Skin epidermis (tissue), 12 donors: Measurements from ENCODE around the gene TCEA3.

ENCODE experiments used
- H3K27ac ChIP-seq, 21 experiments: fragments of 200-600 bp; sonication (generic) in 11 of 21; one replicate each; pipeline ENCODE4 v1.5.0; 2020; ENCODE audit warnings: mild to moderate bottlenecking in 3 of 21, inconsistent platforms in 2 of 21, moderate library complexity in 2 of 21
- H3K4me3 ChIP-seq, 7 experiments: fragments of 200-600 bp; sonication (generic) in 2 of 7; one replicate each; pipeline ENCODE4 v1.5.0; 2020; ENCODE audit warnings: inconsistent platforms in 2 of 7, mild to moderate bottlenecking in 2 of 7, moderate library complexity in 1 of 7

The TCEA3 gene

DNA sequence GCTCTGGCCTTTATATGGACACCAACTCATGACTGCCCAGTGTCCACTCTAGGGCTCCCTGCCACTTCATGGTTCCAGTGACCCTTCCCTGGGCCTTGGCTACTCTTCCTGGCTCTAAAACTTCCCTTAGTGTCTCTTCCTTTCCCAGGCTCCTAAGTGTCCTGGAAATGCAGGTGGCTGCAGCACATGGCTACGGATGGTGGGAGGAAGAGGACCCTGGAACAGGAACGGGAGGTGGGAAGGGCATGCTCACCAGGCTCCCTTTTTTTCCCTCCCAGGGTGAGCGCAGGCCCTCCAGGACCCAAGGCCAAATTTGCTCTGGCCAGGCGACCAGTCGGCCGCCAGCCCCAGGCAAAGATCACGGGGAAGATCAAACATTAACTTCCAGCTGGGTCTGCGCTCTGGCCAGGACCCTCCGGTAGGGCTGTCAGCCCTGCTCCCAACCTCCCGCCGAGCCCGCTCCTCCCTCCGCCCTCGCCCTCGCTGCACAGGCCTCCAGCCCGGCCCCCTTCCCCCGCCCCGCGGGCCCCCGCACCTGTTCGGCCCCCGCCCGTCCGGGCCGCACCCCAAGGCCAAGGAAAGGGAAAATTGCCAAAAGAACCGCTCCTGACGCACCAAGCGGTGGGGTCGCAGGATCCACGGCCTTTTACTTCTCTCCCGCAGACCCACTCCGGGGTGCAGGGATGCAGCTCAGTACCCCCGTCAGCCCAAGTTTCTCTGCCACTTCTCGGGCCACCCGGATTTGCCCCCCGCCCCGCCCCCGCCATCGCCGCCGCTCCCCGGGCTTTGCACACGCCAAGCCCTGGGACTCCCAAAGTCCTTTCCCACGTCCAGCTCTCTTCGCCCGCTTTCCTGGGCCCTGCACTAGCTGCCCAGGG lies 894 bp downstream of the TCEA3 start:
- peak overlapping the region; percentile 43 to 55 (median 49) for H3K4me3 ChIP-seq
- H3K27ac ChIP-seq, result peak overlapping the region in 19 of 21 experiments; percentile 55 to 89 (median 75)

DNA sequence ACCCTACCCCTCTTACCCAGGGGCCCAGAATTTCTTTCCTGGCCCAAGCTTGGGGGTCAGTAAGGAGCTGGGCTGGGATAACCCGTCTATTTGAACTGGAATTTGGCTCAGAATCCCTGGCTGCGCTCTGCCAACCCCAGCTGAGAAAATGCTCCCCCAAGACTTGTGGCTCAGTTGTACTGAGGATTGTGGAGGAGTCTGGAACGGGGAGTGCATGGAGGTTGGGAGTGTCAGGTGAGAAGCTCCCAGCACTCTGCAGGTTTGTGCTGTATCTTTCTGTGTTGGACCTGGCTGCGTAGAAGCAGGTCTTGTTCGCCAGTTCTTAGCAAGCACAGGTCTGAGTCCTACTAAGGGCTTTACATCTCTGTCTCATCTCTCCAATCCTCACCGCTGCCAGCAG lies 1.6 kb downstream of the TCEA3 start:
- H3K4me3 ChIP-seq, result peak overlapping the region in 1 of 7 experiments; percentile 53
- H3K27ac ChIP-seq, result peak overlapping the region in 19 of 21 experiments; percentile 27 to 89 (median 75)

DNA sequence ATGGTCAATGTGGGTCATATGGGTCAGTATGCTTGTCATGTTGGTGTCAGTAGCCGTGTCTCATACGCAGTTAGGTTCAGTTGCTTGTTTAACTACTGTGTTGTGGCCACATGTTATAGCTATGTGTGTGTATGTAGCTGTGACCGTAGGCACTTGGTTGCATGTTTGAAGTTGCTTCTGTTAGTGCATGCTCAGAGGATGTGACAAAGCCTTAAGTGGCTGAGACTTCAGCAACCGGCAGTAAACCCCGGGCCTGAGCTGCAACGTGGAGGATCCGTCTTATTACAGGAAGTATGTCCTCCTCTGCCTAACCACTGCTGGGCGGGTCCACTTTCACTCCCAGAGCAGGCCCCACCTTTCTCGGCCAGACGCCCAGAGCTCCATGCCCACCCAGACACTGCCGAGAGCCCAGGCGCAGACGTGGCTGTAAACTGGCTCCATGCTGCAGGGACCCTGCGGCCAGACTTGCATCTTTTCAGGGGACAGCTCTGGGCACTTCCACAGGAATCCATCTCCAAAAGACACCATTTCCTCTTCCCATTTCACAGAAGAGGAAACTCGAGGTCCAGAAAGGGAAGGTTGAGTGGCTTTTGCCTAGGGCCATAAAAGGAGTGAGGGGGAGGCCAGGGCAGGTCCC lies 2.2 kb downstream of the TCEA3 start:
- H3K27ac ChIP-seq, result peak overlapping the region in 20 of 21 experiments; percentile 27 to 89 (median 74)
- H3K4me3 ChIP-seq, result no peak overlapping the region

DNA sequence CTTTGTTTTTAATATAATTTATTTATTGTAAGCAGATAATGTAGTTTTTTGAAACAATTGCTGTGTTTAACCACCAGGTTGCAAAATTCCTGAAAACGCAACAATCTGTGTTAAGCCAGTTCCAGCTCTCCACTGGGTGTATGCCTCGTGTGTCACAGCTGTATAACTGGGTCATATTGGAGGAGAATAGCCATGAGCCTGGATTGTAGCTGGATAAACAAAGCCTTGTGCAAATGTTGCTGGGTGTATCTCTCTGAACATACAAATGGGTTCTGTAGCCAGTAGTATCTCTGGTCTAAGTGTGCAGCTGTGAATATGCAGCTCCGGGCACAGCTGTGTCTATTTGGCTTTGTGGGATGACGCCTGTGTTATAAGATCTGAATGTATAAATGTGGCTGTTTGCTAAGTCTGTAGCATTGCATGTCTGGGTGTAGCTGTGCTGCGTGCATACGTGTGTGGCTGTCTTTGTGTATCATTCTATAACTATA lies 2.8 kb downstream of the TCEA3 start:
- Histone ChIP-seq H3K27ac (peak overlapping the region in 19 of 21 experiments; percentile 2 to 89 (median 70)), H3K4me3 (no peak overlapping the region)

GRCh38 chr1:23421343-23421742 lies 3.2 kb downstream of the TCEA3 start:
- no peak overlapping the region for H3K4me3 ChIP-seq
- H3K27ac ChIP-seq, result peak overlapping the region in 7 of 21 experiments; percentile 2 to 89 (median 45)

DNA sequence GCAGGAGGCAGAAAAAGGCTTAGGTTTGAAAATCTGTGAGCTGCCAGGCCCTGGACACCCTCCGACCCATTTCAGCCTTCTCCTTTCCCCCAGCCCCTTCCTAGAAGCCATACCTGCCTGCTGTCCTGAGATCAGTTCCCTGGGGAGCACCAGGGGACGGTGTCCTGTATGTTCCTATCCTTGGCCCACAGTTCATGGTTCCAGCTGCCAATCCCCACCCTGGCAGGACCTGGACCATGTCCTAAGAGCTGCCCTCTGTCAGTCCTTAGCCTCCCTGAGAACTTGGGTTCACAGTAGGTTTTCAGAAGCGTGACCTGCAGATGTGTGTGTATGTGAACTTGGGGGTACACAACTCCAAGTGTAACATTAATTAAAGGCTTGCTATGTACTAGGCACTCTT lies 3.8 kb downstream of the TCEA3 start:
- Histone ChIP-seq H3K4me3 (no peak overlapping the region), H3K27ac (peak overlapping the region in 1 of 21 experiments; percentile 6)

DNA sequence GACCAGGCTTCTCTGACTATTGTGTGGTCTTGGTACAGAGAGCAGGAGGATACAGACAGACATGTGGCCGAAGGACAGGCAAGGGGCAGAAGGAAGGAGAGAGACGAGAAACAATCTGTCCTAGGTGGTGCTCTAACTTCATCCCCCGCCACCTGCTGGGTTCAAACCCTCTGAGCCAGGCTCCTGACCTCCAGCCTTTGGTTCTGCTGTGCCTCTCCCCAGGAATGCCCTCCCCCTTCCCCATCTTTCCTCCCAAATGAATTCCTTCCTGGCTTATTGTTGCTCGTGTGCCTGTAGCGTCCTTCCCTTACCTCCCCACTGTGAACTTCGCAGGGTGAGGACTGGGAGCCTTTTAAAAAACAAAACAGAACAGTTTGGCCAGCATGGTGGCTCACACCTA lies 5.4 kb downstream of the TCEA3 start:
- Histone ChIP-seq H3K4me3 (no peak overlapping the region), H3K27ac (peak overlapping the region in 1 of 21 experiments; percentile 2)

DNA sequence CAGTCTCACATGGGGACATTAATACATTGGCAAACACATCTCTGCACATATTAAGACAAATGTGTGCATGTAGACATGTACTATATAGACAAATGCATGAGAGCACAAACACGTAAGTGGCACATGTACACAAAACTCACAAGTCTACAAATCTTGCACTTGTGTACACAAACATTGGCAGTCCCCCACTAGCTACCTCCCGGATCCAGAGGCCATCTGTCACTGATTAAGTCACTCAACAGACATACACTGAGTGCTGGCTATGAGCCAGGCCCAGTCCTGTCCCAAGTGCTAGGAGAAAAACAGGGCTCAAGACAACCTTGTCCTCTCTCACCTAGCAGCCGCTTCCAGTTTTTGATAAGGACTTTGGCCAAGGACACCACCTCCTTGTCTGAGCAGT lies 7.0 kb downstream of the TCEA3 start:
- Histone ChIP-seq H3K4me3 (no peak overlapping the region), H3K27ac (peak overlapping the region in 1 of 21 experiments; percentile 10)

- Histone ChIP-seq H3K4me3 (no peak overlapping the region), H3K27ac (no peak overlapping the region)
Measured at GRCh38 chr1:23416964-23417363, 7.6 kb downstream of the TCEA3 start.

GRCh38 chr1:23408797-23409290 lies 15.7 kb downstream of the TCEA3 start:
- no peak overlapping the region for H3K27ac ChIP-seq
- H3K4me3 ChIP-seq, result no peak overlapping the region

GRCh38 chr1:23407016-23407630 lies 17.4 kb downstream of the TCEA3 start:
- Histone ChIP-seq H3K27ac (peak overlapping the region in 1 of 21 experiments; percentile 44), H3K4me3 (no peak overlapping the region)

DNA sequence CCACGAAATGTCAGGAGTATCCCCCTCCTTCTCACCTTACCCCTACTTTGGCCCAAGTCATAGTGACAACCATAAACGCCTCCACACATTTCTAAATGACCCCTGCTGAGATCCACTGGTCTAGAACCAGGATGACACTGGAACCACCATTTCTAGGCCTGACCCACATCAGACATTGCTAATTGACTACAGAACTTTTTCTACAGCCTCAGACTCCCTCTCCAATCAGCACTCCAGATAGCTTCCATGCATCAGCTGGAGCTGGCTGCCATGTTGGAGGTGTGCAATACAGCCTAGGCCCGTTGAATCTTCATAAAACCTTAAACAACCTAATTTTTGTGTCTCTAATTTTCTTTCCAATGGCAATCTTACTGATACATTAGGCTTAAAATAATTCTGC lies 18.6 kb downstream of the TCEA3 start:
- no peak overlapping the region for H3K4me3 ChIP-seq
- no peak overlapping the region for H3K27ac ChIP-seq

DNA sequence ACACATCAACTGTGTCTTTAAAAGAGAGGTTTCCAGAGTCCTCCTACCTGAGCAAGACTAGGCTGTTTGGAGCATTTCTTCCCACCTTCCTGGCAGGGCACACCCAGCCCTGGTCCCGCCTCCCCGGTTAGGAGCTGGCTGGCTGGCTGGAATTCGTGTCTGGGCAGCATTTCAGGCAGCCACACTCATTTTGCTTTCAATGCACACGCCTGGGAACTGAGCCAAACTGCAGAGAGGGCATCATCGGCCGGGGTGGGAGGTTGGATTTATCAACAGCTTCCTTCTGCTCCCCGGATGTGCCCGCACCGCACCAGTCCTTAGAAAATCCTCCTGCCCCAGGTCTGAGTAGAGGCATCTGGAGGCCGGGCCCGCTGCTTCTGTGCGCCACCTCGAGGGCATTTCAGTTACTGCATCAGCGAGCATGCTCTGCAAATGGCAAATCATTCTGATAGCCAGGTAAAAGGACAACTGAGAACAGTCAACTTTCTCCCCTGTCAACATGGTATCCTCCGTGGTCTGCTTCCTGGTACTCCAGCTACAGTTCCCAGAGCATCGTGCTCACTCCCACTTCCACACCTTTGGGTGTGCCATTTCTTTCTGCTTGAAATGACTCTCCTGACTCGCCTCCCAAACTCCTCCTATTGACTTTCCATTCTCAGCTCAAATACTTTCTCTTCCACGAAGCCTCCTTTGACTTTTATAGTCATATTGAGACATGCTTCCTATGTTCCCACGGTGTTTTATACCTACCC lies 20.6 kb downstream of the TCEA3 start:
- peak overlapping the region in 19 of 21 experiments; percentile 5 to 76 (median 43) for H3K27ac ChIP-seq
- no peak overlapping the region for H3K4me3 ChIP-seq

DNA sequence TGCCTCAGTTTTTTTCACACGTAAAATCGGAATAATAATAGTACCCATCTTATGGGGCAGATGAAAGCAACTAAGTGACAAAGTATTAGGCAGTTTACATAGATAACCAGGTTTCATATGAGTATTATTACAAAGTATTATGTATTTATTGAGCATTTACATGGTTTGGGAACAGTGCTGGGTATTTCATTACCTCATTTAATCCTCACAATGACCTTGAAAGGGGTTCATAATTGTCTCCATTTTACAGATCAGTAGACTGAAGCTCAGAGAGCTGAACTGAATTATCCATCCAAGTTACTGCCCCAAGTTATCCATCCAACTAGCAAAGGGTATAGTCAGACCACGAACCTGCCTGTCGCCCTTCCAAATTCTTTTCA lies 21.2 kb downstream of the TCEA3 start:
- H3K4me3 ChIP-seq, result no peak overlapping the region

GRCh38 chr1:23403038-23403336 lies 21.6 kb downstream of the TCEA3 start:
- Histone ChIP-seq H3K27ac (peak overlapping the region in 18 of 21 experiments; percentile 5 to 76 (median 48)), H3K4me3 (no peak overlapping the region)

More for the DNA sequence above, 21.2 kb downstream of the TCEA3 start:
- peak overlapping the region in 19 of 21 experiments; percentile 5 to 76 (median 43) for H3K27ac ChIP-seq

GRCh38 chr1:23402286-23403037 lies 22.1 kb downstream of the TCEA3 start:
- H3K27ac ChIP-seq, result peak overlapping the region in 16 of 21 experiments; percentile 18 to 76 (median 58)

DNA sequence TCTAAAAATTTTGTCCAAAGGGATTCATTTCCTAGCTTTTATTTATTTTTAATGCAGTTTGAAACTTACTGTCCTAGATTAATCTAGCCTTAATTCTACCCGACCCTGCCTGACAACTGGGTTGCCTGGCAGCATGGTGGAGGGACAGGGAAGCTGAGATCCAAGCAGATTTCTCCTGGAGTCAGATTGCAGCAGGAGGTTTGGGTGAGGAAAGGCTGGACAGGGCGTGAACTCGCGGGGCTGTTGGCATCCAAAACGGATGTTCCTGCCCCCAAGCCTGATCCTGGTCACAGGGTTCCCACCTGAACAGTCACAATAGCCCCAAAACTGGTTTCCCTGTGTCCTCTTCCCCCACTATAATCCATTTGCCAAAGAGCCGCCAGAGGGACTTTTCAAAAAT lies 23.2 kb downstream of the TCEA3 start:
- Histone ChIP-seq H3K27ac (peak overlapping the region in 13 of 21 experiments; percentile 18 to 76 (median 61)), H3K4me3 (no peak overlapping the region)

More at GRCh38 chr1:23402286-23403037, 22.1 kb downstream of the TCEA3 start:
- no peak overlapping the region for H3K4me3 ChIP-seq

GRCh38 chr1:23400324-23401114 lies 24.0 kb downstream of the TCEA3 start:
- no peak overlapping the region for H3K4me3 ChIP-seq
- peak overlapping the region in 13 of 21 experiments; percentile 18 to 76 (median 61) for H3K27ac ChIP-seq
